ENCODE measurements around the gene CNDP1.
"Not testable (repeated sequence)": the region's sequence is repeated elsewhere in the genome, so short reads cannot be mapped to it uniquely, and the experiment has no call there.

Gene CNDP1

GRCh38 chr18:74562131-74562730 lies 27.9 kb downstream of the CNDP1 start:
- H4K8ac ChIP-seq (ENCODE audit: low read depth, low read length), result no peak overlapping the region
- H3K4me1 ChIP-seq (ENCODE audit: control insufficient read depth in 2 of 2, insufficient read depth in 1 of 2, low read depth in 1 of 2, low read length in 2 of 2), result no peaks in the 10 kb centered on the region
- peaks cover 0 to 2% of the 10 kb centered on the region in 2 donors for H3K9me3 ChIP-seq (replicated peaks in 1 of 2; ENCODE audit: control insufficient read depth in 2 of 2, insufficient read depth in 1 of 2, low read depth in 1 of 2, low read length in 2 of 2)
- H3K79me1 ChIP-seq (ENCODE audit: low read depth, low read length), result no peaks in the 10 kb centered on the region
- DNase-seq (ENCODE audit: low spot score), result no peak
- H2AK5ac ChIP-seq (ENCODE audit: low read depth, low read length), result no peak overlapping the region
- H3K36me3 ChIP-seq (replicated peaks in 1 of 2; ENCODE audit: control insufficient read depth in 2 of 2, insufficient read depth in 2 of 2, low read length in 2 of 2), result no peaks in the 10 kb centered on the region
- no peak overlapping the region for H3K4ac ChIP-seq (ENCODE audit: low read length)
- H4K91ac ChIP-seq (ENCODE audit: low read depth, low read length, poor library complexity), result no peak overlapping the region
- no peak overlapping the region for H3K4me2 ChIP-seq (ENCODE audit: insufficient read depth, low read length, poor library complexity, severe bottlenecking)
- no peak overlapping the region for H3K18ac ChIP-seq (ENCODE audit: low read length)
- no peak overlapping the region for H3K14ac ChIP-seq (ENCODE audit: low read length)
- WGBS, 2 donors (ENCODE audit: extremely low coverage in 2 of 2, insufficient read length in 2 of 2, insufficient replicate concordance in 1 of 2), result no CpG with 5 or more reads among the region's 4 CpGs
- no peak overlapping the region for H3K9ac ChIP-seq (ENCODE audit: low read depth, low read length, poor library complexity)
- no peak overlapping the region for H2BK12ac ChIP-seq (ENCODE audit: low read length)
- H2BK5ac ChIP-seq (ENCODE audit: low read length), result no peak overlapping the region
- no peak overlapping the region for H3K4me3 ChIP-seq (ENCODE audit: low read length in 2 of 2)
- no peak overlapping the region for H2BK15ac ChIP-seq (ENCODE audit: low read length)
- H3K27me3 ChIP-seq (ENCODE audit: control insufficient read depth in 3 of 3, insufficient read depth in 3 of 3, low read depth in 1 of 3, low read length in 3 of 3), result peaks cover 0 to 38% (median 0%) of the 10 kb centered on the region in 3 experiments
- H3K27ac ChIP-seq (replicated peaks; ENCODE audit: low read length), result no peak overlapping the region
- H2BK120ac ChIP-seq (ENCODE audit: low read depth, low read length), result no peak overlapping the region
- H2AFZ ChIP-seq (ENCODE audit: low read length), result no peak overlapping the region
- no peak overlapping the region for H3K23ac ChIP-seq (ENCODE audit: low read depth, low read length, poor library complexity)

GRCh38 chr18:74562775-74563174 lies 28.5 kb downstream of the CNDP1 start:
- no peak overlapping the region for H3K18ac ChIP-seq (ENCODE audit: low read length)
- H3K4ac ChIP-seq (ENCODE audit: low read length), result no peak overlapping the region
- H3K14ac ChIP-seq (ENCODE audit: low read length), result no peak overlapping the region
- whole genome bisulfite sequencing, 2 donors (ENCODE audit: extremely low coverage in 2 of 2, insufficient read length in 2 of 2, insufficient replicate concordance in 1 of 2), result no CpG with 5 or more reads among the region's 4 CpGs
- H2BK15ac ChIP-seq (ENCODE audit: low read length), result no peak overlapping the region
- DNase-seq (ENCODE audit: low spot score), result no peak
- H2BK120ac ChIP-seq (ENCODE audit: low read depth, low read length), result no peak overlapping the region
- no peak overlapping the region for H2AFZ ChIP-seq (ENCODE audit: low read length)
- no peak overlapping the region for H3K4me3 ChIP-seq (ENCODE audit: low read length in 2 of 2)
- no peak overlapping the region for H2BK5ac ChIP-seq (ENCODE audit: low read length)
- H3K79me1 ChIP-seq (ENCODE audit: low read depth, low read length), result no peaks in the 10 kb centered on the region
- H3K27me3 ChIP-seq (ENCODE audit: control insufficient read depth in 3 of 3, insufficient read depth in 3 of 3, low read depth in 1 of 3, low read length in 3 of 3), result peaks cover 0 to 33% (median 0%) of the 10 kb centered on the region in 3 experiments
- no peak overlapping the region for H3K23ac ChIP-seq (ENCODE audit: low read depth, low read length, poor library complexity)
- no peak overlapping the region for H3K27ac ChIP-seq (replicated peaks; ENCODE audit: low read length)
- H3K4me1 ChIP-seq (ENCODE audit: control insufficient read depth in 2 of 2, insufficient read depth in 1 of 2, low read depth in 1 of 2, low read length in 2 of 2), result no peaks in the 10 kb centered on the region
- H3K9me3 ChIP-seq (replicated peaks in 1 of 2; ENCODE audit: control insufficient read depth in 2 of 2, insufficient read depth in 1 of 2, low read depth in 1 of 2, low read length in 2 of 2), result peaks cover 0 to 6% of the 10 kb centered on the region in 2 donors
- H4K91ac ChIP-seq (ENCODE audit: low read depth, low read length, poor library complexity), result no peak overlapping the region
- no peaks in the 10 kb centered on the region for H3K36me3 ChIP-seq (replicated peaks in 1 of 2; ENCODE audit: control insufficient read depth in 2 of 2, insufficient read depth in 2 of 2, low read length in 2 of 2)
- H2BK12ac ChIP-seq (ENCODE audit: low read length), result no peak overlapping the region
- H3K9ac ChIP-seq (ENCODE audit: low read depth, low read length, poor library complexity), result no peak overlapping the region
- H4K8ac ChIP-seq (ENCODE audit: low read depth, low read length), result no peak overlapping the region
- no peak overlapping the region for H2AK5ac ChIP-seq (ENCODE audit: low read depth, low read length)
- no peak overlapping the region for H3K4me2 ChIP-seq (ENCODE audit: insufficient read depth, low read length, poor library complexity, severe bottlenecking)

- H3K36me3 ChIP-seq (replicated peaks in 1 of 2; ENCODE audit: control insufficient read depth in 2 of 2, insufficient read depth in 2 of 2, low read length in 2 of 2), result no peaks in the 10 kb centered on the region
These were observed 29.7 kb downstream of the CNDP1 start for GRCh38 chr18:74563999-74564398.

GRCh38 chr18:74565164-74565563 lies 30.9 kb downstream of the CNDP1 start:
- not testable (repeated sequence) for H3K36me3 ChIP-seq (replicated peaks in 1 of 2; ENCODE audit: control insufficient read depth in 2 of 2, insufficient read depth in 2 of 2, low read length in 2 of 2); H3K23ac ChIP-seq (ENCODE audit: low read depth, low read length, poor library complexity); H3K79me1 ChIP-seq (ENCODE audit: low read depth, low read length); H2BK12ac ChIP-seq (ENCODE audit: low read length); H3K4me3 ChIP-seq (ENCODE audit: low read length in 2 of 2); H4K8ac ChIP-seq (ENCODE audit: low read depth, low read length); H2BK15ac ChIP-seq (ENCODE audit: low read length); H3K4me2 ChIP-seq (ENCODE audit: insufficient read depth, low read length, poor library complexity, severe bottlenecking); DNase-seq (ENCODE audit: low spot score); H3K4me1 ChIP-seq (ENCODE audit: control insufficient read depth in 2 of 2, insufficient read depth in 1 of 2, low read depth in 1 of 2, low read length in 2 of 2); H2AFZ ChIP-seq (ENCODE audit: low read length); H2BK5ac ChIP-seq (ENCODE audit: low read length); H3K4ac ChIP-seq (ENCODE audit: low read length); H3K27ac ChIP-seq (replicated peaks; ENCODE audit: low read length); H3K9me3 ChIP-seq (replicated peaks in 1 of 2; ENCODE audit: control insufficient read depth in 2 of 2, insufficient read depth in 1 of 2, low read depth in 1 of 2, low read length in 2 of 2); H4K91ac ChIP-seq (ENCODE audit: low read depth, low read length, poor library complexity); H2BK120ac ChIP-seq (ENCODE audit: low read depth, low read length); H3K14ac ChIP-seq (ENCODE audit: low read length); H2AK5ac ChIP-seq (ENCODE audit: low read depth, low read length); H3K9ac ChIP-seq (ENCODE audit: low read depth, low read length, poor library complexity); H3K18ac ChIP-seq (ENCODE audit: low read length)
- peaks cover 0 to 30% (median 0%) of the 10 kb centered on the region in 3 experiments for H3K27me3 ChIP-seq (ENCODE audit: control insufficient read depth in 3 of 3, insufficient read depth in 3 of 3, low read depth in 1 of 3, low read length in 3 of 3)
- no CpG with 5 or more reads among the region's 1 CpG for WGBS, 2 donors (ENCODE audit: extremely low coverage in 2 of 2, insufficient read length in 2 of 2, insufficient replicate concordance in 1 of 2)

More at GRCh38 chr18:74563999-74564398, 29.7 kb downstream of the CNDP1 start:
- H3K18ac ChIP-seq (ENCODE audit: low read length), result no peak overlapping the region
- DNase-seq (ENCODE audit: low spot score), result no peak
- H3K9ac ChIP-seq (ENCODE audit: low read depth, low read length, poor library complexity), result no peak overlapping the region
- no peak overlapping the region for H3K23ac ChIP-seq (ENCODE audit: low read depth, low read length, poor library complexity)
- H3K4me1 ChIP-seq (ENCODE audit: control insufficient read depth in 2 of 2, insufficient read depth in 1 of 2, low read depth in 1 of 2, low read length in 2 of 2), result no peaks in the 10 kb centered on the region
- peaks cover 0 to 6% of the 10 kb centered on the region in 2 donors for H3K9me3 ChIP-seq (replicated peaks in 1 of 2; ENCODE audit: control insufficient read depth in 2 of 2, insufficient read depth in 1 of 2, low read depth in 1 of 2, low read length in 2 of 2)
- H3K14ac ChIP-seq (ENCODE audit: low read length), result no peak overlapping the region
- H4K91ac ChIP-seq (ENCODE audit: low read depth, low read length, poor library complexity), result no peak overlapping the region
- no peak overlapping the region for H2BK15ac ChIP-seq (ENCODE audit: low read length)
- no peak overlapping the region for H2BK12ac ChIP-seq (ENCODE audit: low read length)
- no peak overlapping the region for H4K8ac ChIP-seq (ENCODE audit: low read depth, low read length)
- no peak overlapping the region for H3K4me3 ChIP-seq (ENCODE audit: low read length in 2 of 2)
- no peak overlapping the region for H3K27ac ChIP-seq (replicated peaks; ENCODE audit: low read length)
- H3K79me1 ChIP-seq (ENCODE audit: low read depth, low read length), result no peaks in the 10 kb centered on the region
- H2BK120ac ChIP-seq (ENCODE audit: low read depth, low read length), result no peak overlapping the region
- no peak overlapping the region for H2AK5ac ChIP-seq (ENCODE audit: low read depth, low read length)
- no peak overlapping the region for H3K4ac ChIP-seq (ENCODE audit: low read length)
- peaks cover 0 to 33% (median 0%) of the 10 kb centered on the region in 3 experiments for H3K27me3 ChIP-seq (ENCODE audit: control insufficient read depth in 3 of 3, insufficient read depth in 3 of 3, low read depth in 1 of 3, low read length in 3 of 3)
- H2AFZ ChIP-seq (ENCODE audit: low read length), result no peak overlapping the region
- H2BK5ac ChIP-seq (ENCODE audit: low read length), result no peak overlapping the region
- no peak overlapping the region for H3K4me2 ChIP-seq (ENCODE audit: insufficient read depth, low read length, poor library complexity, severe bottlenecking)
- 100% methylated on average over 1 of the region's 3 CpGs; no CpG with 5 or more reads in 1 of the 2 donors for WGBS, 2 donors (ENCODE audit: extremely low coverage in 2 of 2, insufficient read length in 2 of 2, insufficient replicate concordance in 1 of 2)

All from neuronal stem cell (in vitro differentiated cells).